Ishikawa (cell line): ENCODE data around the gene BTBD16.

ENCODE experiments used
- EP300 ChIP-seq: IDR thresholded peaks from 2 replicates; pipeline ENCODE4 v1.6.1; 2012; ENCODE audit warnings: borderline replicate concordance
- FOXM1 ChIP-seq: IDR thresholded peaks from 2 replicates; pipeline ENCODE4 v1.6.1; 2012; ENCODE audit warnings: low read depth, borderline replicate concordance
- TAF1 ChIP-seq: IDR thresholded peaks from 2 replicates; pipeline ENCODE4 v1.6.1; 2012; ENCODE audit warnings: low read depth, mild to moderate bottlenecking
- TEAD4 ChIP-seq: IDR thresholded peaks from 2 replicates; pipeline ENCODE4 v1.6.1; 2012
- YY1 ChIP-seq: IDR thresholded peaks from 2 replicates; pipeline ENCODE4 v1.6.1; 2012; ENCODE audit warnings: low read depth
- TF ChIP-seq, protein P1 (sequence below): IDR thresholded peaks from 2 replicates; pipeline ENCODE4 v1.6.1; 2012

GRCh38 chr10:122336332-122336731 lies 65.2 kb downstream of the BTBD16 start:
- TF ChIP-seq EP300 (no peak), TEAD4 (no peak), FOXM1 (no peak), YY1 (no peak), TAF1 (no peak)
- TF ChIP-seq, protein P1, sequence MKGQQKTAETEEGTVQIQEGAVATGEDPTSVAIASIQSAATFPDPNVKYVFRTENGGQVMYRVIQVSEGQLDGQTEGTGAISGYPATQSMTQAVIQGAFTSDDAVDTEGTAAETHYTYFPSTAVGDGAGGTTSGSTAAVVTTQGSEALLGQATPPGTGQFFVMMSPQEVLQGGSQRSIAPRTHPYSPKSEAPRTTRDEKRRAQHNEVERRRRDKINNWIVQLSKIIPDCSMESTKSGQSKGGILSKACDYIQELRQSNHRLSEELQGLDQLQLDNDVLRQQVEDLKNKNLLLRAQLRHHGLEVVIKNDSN: no peak
